Pancreas (tissue), 10 donors: ENCODE results near the gene VSTM2B. TPM values are rescaled to one million over a fixed set of nuclear protein-coding genes. Genes with fewer than 3 reads are reported as not detected.

Experiments used
- ATAC-seq, 4 donors: fragments of 200-7000 bp; cut with Tn5 transposase; one replicate each; pipeline versions ENCODE4 v1.8.0 to v1.9.1; 2020; ENCODE audit warnings: mild to moderate bottlenecking in 4 of 4, moderate library complexity in 4 of 4
- DNase-seq, 6 donors: peaks; one replicate each; pipeline ENCODE4 v3.0.0-alpha.2; 2020
- FAIRE-seq: peaks from 2 replicates; lab custom pipeline; 2012; peaks lifted over from hg19 to GRCh38; lab: Jason Lieb, UNC
- H3K27ac ChIP-seq, 4 donors: fragments of 200-600 bp; sonication (generic); 1 replicate in 3 of 4; 2 replicates in 1 of 4; pipeline versions ENCODE4 v1.5.0 to v1.8.0; 2020
- H3K27me3 ChIP-seq, 4 donors: fragments of 200-600 bp; one replicate each; pipeline ENCODE4 v1.8.0; 2021
- H3K36me3 ChIP-seq, 3 donors: fragments of 200-600 bp; sonication (generic) in 1 of 3; one replicate each; pipeline versions ENCODE4 v1.5.0 to v1.8.0; 2020 to 2021
- H3K4me1 ChIP-seq, 3 donors: fragments of 200-600 bp; one replicate each; pipeline ENCODE4 v1.8.0; 2021
- H3K4me3 ChIP-seq, 4 donors: fragments of 200-600 bp; sonication (generic) in 2 of 4; one replicate each; pipeline versions ENCODE4 v1.5.0 to v1.8.0; 2020 to 2021
- H3K9me3 ChIP-seq, 4 donors: fragments of 200-600 bp; one replicate each; pipeline ENCODE4 v1.8.0; 2021
- WGBS, 2 donors: extraction: QIAGEN DNeasy Blood & Tissue Kit; methylation state at CpG; one replicate each; pipeline ENCODE4 v1.1.7; 2013; 5-methylcytosine and 5-hydroxymethylcytosine counted together
- intact Hi-C, 3 donors: fragments of 100-400 bp; cut with DNase I; formaldehyde crosslinking; loops; one replicate each; pipeline versions ENCODE4 v1.11.1 to v1.14.2; 2022
- polyA plus RNA-seq, 2 donors: library from polyadenylated mRNA; stranded (reverse); fragments of 200-250 nt; gene quantifications; one replicate each; pipeline ENCODE4 v1.2.3, GENCODE V29; 2013
- total RNA-seq, 6 donors: library from RNA; stranded (reverse); fragmentation: NEBNext Ultra II Directional in 4 of 6; extraction: Animal tissue kit (Norgen Biotek cat#: 25700) in 4 of 6; gene quantifications; one replicate each; pipeline versions ENCODE4 v1.2.1 to v1.2.4, GENCODE V29; 2021 to 2023
- TF ChIP-seq, protein P1 (sequence below), 4 donors: fragments of 200-600 bp; sonication (generic) in 3 of 4; IDR thresholded peaks; one replicate each; pipeline versions ENCODE4 v1.5.0 to v1.8.0; 2021; ENCODE audit warnings: antibody characterized with exemption in 4 of 4
- donor health status: healthy with polysubstance abuse.
- donor health status: DM: no; HTN: no; CAD: no; lungs with moderate emphysema.
- donor health status: DM: no; HTN: no; CAD: no.
- donor health status: control.
- donor health status: control.
- donor health status: Bipolar disorder and iron deficiency.
- donor health status: DM: yes; HTN: yes; CAD: no.
- donor health status: DM: no; HTN: no; CAD: no.
- donor health status: DM: no; HTN: no; CAD: no.
- donor health status: DM: yes; HTN: yes; CAD: no.

Gene VSTM2B
- total and polyA plus RNA-seq, 8 donors, result 0.05 TPM; not detected in 7

GRCh38 chr19:29576761-29577648 lies 51.2 kb downstream of the VSTM2B start:
- no peaks in the 10 kb centered on the region for H3K36me3 ChIP-seq
- intact Hi-C loops, result no loop called here
- ATAC-seq (no peak), FAIRE-seq (no peak), DNase-seq (no peak)
- H3K4me1 ChIP-seq, result no peaks in the 10 kb centered on the region
- H3K27ac ChIP-seq, result no peak overlapping the region
- no peaks in the 10 kb centered on the region for H3K9me3 ChIP-seq
- TF ChIP-seq, protein P1, sequence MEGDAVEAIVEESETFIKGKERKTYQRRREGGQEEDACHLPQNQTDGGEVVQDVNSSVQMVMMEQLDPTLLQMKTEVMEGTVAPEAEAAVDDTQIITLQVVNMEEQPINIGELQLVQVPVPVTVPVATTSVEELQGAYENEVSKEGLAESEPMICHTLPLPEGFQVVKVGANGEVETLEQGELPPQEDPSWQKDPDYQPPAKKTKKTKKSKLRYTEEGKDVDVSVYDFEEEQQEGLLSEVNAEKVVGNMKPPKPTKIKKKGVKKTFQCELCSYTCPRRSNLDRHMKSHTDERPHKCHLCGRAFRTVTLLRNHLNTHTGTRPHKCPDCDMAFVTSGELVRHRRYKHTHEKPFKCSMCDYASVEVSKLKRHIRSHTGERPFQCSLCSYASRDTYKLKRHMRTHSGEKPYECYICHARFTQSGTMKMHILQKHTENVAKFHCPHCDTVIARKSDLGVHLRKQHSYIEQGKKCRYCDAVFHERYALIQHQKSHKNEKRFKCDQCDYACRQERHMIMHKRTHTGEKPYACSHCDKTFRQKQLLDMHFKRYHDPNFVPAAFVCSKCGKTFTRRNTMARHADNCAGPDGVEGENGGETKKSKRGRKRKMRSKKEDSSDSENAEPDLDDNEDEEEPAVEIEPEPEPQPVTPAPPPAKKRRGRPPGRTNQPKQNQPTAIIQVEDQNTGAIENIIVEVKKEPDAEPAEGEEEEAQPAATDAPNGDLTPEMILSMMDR (IDR thresholded peaks at IDR 0.05), result no peak
- peaks cover 0 to 7% (median 2%) of the 10 kb centered on the region in 4 donors for H3K27me3 ChIP-seq
- no peak overlapping the region for H3K4me3 ChIP-seq
- 44 to 57% methylated on average over 15 of the region's 15 CpGs for WGBS, 2 donors

- DNase-seq (no peak), FAIRE-seq (no peak), ATAC-seq (no peak)
- Histone ChIP-seq H3K27ac (no peak overlapping the region), H3K9me3 (no peaks in the 10 kb centered on the region), H3K4me1 (no peaks in the 10 kb centered on the region), H3K36me3 (no peaks in the 10 kb centered on the region), H3K4me3 (no peak overlapping the region), H3K27me3 (peaks cover 0 to 7% (median 2%) of the 10 kb centered on the region in 4 donors)
- intact Hi-C loops, result no loop called here
- TF ChIP-seq, protein P1 (IDR thresholded peaks at IDR 0.05), result no peak
- 40 to 58% methylated on average over 3 of the region's 3 CpGs for WGBS, 2 donors
These were observed 51.8 kb downstream of the VSTM2B start for GRCh38 chr19:29577649-29577963.

- Histone ChIP-seq H3K4me1 (no peaks in the 10 kb centered on the region), H3K4me3 (no peak overlapping the region), H3K36me3 (no peaks in the 10 kb centered on the region), H3K27me3 (peaks cover 0 to 4% (median under 1%) of the 10 kb centered on the region in 4 donors), H3K9me3 (no peaks in the 10 kb centered on the region), H3K27ac (no peak overlapping the region)
- DNase-seq (no peak), ATAC-seq (no peak), FAIRE-seq (no peak)
- intact Hi-C loops, result no loop called here
- TF ChIP-seq, protein P1 (IDR thresholded peaks at IDR 0.05), result no peak
- WGBS, 2 donors, result 49 to 65% methylated on average over 8 of the region's 8 CpGs
These were observed 52.6 kb downstream of the VSTM2B start for GRCh38 chr19:29578349-29578748.

DNA sequence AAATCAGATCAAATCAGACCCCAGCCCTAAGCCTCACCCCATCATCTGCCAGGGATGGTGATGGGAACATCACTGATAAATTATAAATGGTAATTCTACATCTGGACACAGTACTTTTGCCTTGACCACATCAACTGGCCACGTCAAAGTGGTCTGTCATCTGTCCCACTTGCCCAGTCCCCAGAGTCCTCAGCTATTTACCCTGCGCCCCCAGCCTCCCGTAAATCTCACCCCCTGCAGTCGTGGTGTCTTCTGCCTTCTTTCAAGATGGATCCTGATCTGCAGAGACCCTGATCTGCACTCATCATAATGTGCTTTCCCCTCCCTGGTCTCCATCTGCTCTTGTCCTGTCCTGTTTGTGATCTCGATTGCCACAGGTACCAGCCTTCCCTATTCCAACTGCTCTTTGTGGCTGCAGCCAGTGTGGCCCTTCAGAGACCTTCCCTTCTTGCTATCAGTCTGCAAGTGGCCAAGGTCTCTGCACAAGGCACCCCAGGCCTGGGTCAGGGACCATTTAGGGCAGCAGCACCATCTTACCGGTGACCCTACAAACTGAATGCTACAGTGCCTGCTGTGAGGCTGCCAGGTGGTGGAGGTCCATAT lies 53.6 kb downstream of the VSTM2B start:
- H3K27me3 ChIP-seq, result peaks cover 0 to 4% (median 0%) of the 10 kb centered on the region in 4 donors
- TF ChIP-seq, protein P1 (IDR thresholded peaks at IDR 0.05), result no peak
- no peak overlapping the region for H3K27ac ChIP-seq
- no peaks in the 10 kb centered on the region for H3K9me3 ChIP-seq
- FAIRE-seq, result no peak
- WGBS, 2 donors, result 42 to 65% methylated on average over 6 of the region's 6 CpGs
- intact Hi-C loops, result no loop called here
- H3K4me1 ChIP-seq, result no peaks in the 10 kb centered on the region
- ATAC-seq, result no peak
- DNase-seq, result no peak
- H3K36me3 ChIP-seq, result no peaks in the 10 kb centered on the region
- no peak overlapping the region for H3K4me3 ChIP-seq

GRCh38 chr19:29581398-29581797 lies 55.6 kb downstream of the VSTM2B start:
- H3K4me3 ChIP-seq, result no peak overlapping the region
- H3K27me3 ChIP-seq, result peaks cover 0 to 9% (median 0%) of the 10 kb centered on the region in 4 donors
- TF ChIP-seq, protein P1 (IDR thresholded peaks at IDR 0.05), result no peak
- H3K27ac ChIP-seq, result no peak overlapping the region
- intact Hi-C loops, result no loop called here
- 27 to 83% methylated on average over 1 of the region's 1 CpG for WGBS, 2 donors
- no peaks in the 10 kb centered on the region for H3K9me3 ChIP-seq
- DNase-seq, result no peak
- no peaks in the 10 kb centered on the region for H3K36me3 ChIP-seq
- no peaks in the 10 kb centered on the region for H3K4me1 ChIP-seq
- no peak for ATAC-seq
- no peak for FAIRE-seq
